HG03039 (cell line): ENCODE data around the gene UBE4A.

Source experiments
- ATAC-seq: cut with Tn5 transposase; IDR thresholded peaks from one replicate; pipeline ENCODE4 v1.9.1; 2021; ENCODE audit warnings: mild to moderate bottlenecking, moderate library complexity; ENCODE audit not compliant: unreplicated experiment

The UBE4A gene

GRCh38 chr11:118341815-118342489 lies 17.4 kb upstream of the UBE4A start:
- no peak for ATAC-seq

DNA sequence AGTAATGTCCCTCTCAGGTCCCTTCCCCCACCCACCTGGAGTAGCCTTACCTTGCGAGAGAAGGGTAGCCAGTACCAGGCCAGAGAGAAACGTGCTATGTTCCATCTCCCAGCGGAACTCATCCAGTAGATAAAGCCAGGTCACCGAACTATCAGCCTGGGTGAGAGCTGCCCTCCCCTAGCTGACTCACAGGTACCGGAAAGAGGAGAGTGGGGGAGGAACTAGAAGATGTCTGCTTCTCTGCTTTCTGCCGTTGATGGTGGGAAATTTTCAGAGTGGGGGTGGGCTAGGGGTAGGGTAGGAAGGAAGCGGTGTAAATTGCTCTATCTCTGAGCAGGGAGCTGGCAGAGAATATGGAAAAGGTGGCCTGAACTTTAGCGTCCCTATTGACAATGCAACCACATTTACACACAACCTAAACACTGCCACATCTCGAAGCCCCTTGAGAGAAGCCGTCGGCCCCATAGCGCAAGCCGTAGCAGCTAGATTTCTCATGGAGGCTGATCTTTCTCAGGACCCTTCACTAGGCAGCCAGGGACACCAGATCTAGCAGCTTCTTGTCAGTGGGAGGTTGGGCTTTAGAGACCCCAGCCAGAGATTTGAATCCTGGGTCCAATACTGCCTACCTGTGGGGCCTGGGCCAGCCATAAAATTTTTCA lies 16.8 kb upstream of the UBE4A start, which contains the start of gene CD3D:
CD3D (minus strand) TSS at position 203 of the 659 bp plus-strand sequence; CDS start at position 105, 98 bp downstream.
- no peak for ATAC-seq

GRCh38 chr11:118343248-118343647 lies 16.2 kb upstream of the UBE4A start:
- ATAC-seq: no peak

DNA sequence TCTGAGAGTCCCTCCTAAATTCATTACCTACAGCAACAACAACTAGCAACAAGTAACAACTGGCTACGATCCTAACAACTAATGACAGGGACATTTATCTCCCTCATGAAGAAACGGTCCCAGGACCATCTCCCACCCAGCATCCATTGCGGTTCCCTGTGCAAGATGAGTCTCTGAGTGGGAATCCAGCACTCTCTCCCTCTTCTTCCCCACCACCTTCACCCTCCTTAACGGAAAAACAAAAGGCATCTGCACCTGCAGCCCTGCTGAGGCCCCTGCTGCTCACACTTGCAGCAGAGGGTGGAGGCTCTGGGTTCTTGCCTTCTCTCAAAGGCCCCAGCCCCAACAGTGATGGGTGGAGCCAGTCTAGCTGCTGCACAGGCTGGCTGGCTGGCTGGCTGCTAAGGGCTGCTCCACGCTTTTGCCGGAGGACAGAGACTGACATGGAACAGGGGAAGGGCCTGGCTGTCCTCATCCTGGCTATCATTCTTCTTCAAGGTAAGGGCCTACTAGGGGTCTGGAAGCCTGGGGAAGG lies 15.4 kb upstream of the UBE4A start, which contains the start of gene CD3G:
CD3G (plus strand) TSS at position 364 of the 535 bp plus-strand sequence; CDS start at position 444, 80 bp downstream.
- ATAC-seq: no peak

- no peak for ATAC-seq
These were observed 9.9 kb upstream of the UBE4A start for GRCh38 chr11:118349475-118349874.

GRCh38 chr11:118353084-118353710 lies 6.2 kb upstream of the UBE4A start:
- ATAC-seq: no peak

DNA sequence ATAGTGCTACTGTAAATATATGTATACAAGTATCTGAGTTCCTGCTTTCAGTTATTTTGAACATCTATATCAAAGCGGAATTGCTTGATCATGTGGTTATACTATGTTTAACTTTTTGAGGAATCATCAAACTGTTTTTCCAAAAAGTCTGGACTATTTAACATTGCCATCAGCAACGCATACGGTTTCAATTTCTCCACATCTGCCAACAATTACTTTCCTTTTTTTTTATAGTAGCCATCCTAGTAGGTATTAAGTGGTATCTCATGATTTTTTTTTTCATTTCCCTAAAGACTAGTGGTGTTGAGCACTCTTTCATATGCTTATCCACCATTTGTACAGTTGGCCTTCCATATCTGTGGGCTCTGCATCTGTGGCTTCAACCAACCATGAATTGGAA lies 1.3 kb upstream of the UBE4A start:
- ATAC-seq: no peak

GRCh38 chr11:118364956-118365615 lies 5.7 kb downstream of the UBE4A start:
- ATAC-seq: no peak

- ATAC-seq: no peak
These were observed 6.9 kb downstream of the UBE4A start for GRCh38 chr11:118366287-118366686.

DNA sequence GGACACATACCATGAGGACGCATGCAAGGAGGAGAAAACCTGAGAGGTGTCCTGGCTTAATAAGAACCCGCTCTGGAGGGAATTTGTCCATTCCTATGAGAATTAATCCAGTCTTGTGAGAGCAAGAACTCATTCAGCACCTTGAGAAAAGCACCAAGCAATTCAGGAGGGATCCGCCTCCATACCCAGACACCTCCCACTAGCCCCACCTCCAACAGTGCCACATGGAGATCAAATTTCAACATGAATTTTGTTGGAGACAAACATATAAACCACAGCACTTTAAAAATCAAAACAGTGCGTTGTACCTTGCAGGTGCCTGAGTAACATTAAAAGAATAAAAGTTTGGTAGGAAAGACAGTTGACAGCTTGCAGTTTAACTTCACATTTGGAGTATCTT lies 11.4 kb downstream of the UBE4A start:
- no peak for ATAC-seq

- ATAC-seq: no peak
These were observed 13.9 kb downstream of the UBE4A start for GRCh38 chr11:118373263-118373662.

DNA sequence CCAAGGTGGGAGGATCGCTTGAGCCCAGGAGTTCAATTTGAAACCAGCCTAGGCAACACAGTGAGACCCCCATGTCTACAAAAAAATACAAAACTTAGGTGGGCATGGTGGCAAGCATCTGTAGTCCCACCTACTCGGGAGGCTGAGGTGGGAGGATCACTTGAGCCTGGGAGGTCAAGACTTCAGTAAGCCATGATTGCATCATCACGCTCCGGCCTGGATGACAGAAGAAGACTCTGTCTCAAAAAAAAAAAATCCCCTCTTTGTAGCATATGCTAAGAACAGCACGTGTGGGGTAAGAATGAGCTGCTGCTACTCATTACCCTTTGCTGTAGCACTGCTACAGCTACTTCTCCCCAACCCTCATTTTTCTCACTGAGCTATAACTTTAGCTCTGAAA lies 14.5 kb downstream of the UBE4A start:
- ATAC-seq: no peak

DNA sequence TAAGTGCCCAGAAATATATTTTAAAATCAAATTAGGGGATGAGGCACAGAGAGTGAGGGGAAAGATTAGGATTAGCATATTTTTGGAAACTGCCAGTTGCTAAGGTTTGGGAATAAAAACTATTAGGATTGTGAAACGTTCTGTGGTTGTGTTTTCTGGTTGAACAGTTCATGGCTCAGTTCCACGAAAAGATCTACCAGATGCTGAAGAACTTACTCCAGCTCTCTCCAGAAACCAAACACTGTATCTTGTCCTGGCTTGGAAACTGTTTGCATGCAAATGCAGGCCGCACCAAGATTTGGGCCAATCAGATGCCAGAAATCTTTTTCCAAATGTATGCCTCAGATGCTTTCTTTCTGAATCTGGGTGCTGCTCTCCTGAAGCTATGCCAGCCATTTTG lies 15.3 kb downstream of the UBE4A start:
- no peak for ATAC-seq

GRCh38 chr11:118375978-118376377 lies 16.6 kb downstream of the UBE4A start:
- ATAC-seq: no peak

GRCh38 chr11:118379497-118379896 lies 20.1 kb downstream of the UBE4A start:
- no peak for ATAC-seq

DNA sequence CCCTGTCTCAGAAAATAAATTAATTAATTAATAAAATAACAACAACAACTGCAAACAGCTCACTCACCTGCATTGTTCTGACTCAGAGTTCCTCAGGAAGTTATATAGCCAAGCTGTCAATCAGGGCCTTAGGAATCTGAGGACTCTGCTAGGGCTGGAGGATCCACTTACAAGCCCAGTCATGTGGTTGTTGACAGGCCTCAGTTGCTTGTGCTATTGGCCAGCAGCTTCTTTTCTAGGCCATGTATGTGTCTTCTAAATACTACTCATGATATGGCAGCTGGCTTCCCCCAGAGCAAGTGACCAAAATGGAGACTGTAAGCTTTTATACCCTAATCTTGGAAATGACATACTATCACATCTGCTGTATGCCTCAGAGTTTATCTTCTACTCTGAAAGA lies 21.2 kb downstream of the UBE4A start:
- ATAC-seq: no peak

DNA sequence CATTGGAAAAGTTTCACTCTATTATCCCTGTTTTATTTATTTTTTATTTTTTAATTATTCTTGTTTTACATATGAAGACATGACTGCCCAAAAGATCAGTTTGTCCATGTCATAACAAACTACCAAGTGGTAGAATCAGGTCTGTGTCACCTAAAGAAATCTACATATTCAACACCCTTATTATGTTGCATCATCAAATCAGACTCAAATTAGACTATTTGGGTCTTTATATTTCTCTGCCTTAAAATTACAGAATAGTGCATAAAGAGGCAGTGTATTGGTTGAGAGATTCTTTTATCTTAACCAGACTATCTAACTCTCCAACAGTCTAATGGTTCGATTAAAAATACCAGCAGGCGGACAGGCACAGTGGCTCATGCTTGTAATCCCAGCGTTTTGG lies 23.6 kb downstream of the UBE4A start:
- no peak for ATAC-seq

GRCh38 chr11:118383657-118384056 lies 24.3 kb downstream of the UBE4A start:
- no peak for ATAC-seq

- ATAC-seq: no peak
These were observed 36.7 kb downstream of the UBE4A start for GRCh38 chr11:118396097-118396501.

GRCh38 chr11:118397448-118397847 lies 38.0 kb downstream of the UBE4A start:
- no peak for ATAC-seq
